ENCODE results near the gene ING1. TPM values are rescaled to one million over a fixed set of nuclear protein-coding genes. Genes with fewer than 3 reads are reported as not detected.
"Not testable (repeated sequence)": the region's sequence is repeated elsewhere in the genome, so short reads cannot be mapped to it uniquely, and the experiment has no call there.

ING1 gene
- total RNA-seq, 1 donor from 2014 or later: 9.7 TPM

GRCh38 chr13:110700641-110701040, 12.9 kb upstream of the ING1 start:
- intact Hi-C loops (cut with DNase I): no loop called here
- H3K4me1 ChIP-seq: peaks cover 47% of the 10 kb centered on the region
- TF ChIP-seq CTCF (IDR thresholded peaks at IDR 0.05): no peak
- H3K4me3 ChIP-seq: no peak overlapping the region
- H3K36me3 ChIP-seq: peaks cover 79% of the 10 kb centered on the region
- DNase-seq (no peak), ATAC-seq (no peak)
- no peaks in the 10 kb centered on the region for H3K27me3 ChIP-seq (ENCODE audit: low read depth)
- no peak overlapping the region for H3K27ac ChIP-seq
- H3K9me3 ChIP-seq: no peaks in the 10 kb centered on the region

GRCh38 chr13:110701061-110701460, 12.4 kb upstream of the ING1 start:
- ATAC-seq; H3K4me3 ChIP-seq; H3K9me3 ChIP-seq; H3K27ac ChIP-seq; intact Hi-C loops (cut with DNase I); H3K27me3 ChIP-seq (ENCODE audit: low read depth); DNase-seq: not testable (repeated sequence)
- H3K36me3 ChIP-seq: peaks cover 75% of the 10 kb centered on the region
- peaks cover 47% of the 10 kb centered on the region for H3K4me1 ChIP-seq

GRCh38 chr13:110702089-110702488, 11.4 kb upstream of the ING1 start:
- H3K4me1 ChIP-seq: peaks cover 54% of the 10 kb centered on the region
- ATAC-seq: no peak
- no peaks in the 10 kb centered on the region for H3K9me3 ChIP-seq
- peaks cover 64% of the 10 kb centered on the region for H3K36me3 ChIP-seq
- H3K4me3 ChIP-seq: no peak overlapping the region
- H3K27me3 ChIP-seq (ENCODE audit: low read depth): no peaks in the 10 kb centered on the region
- DNase-seq: no peak
- intact Hi-C loops (cut with DNase I): no loop called here
- TF ChIP-seq CTCF (IDR thresholded peaks at IDR 0.05): no peak
- no peak overlapping the region for H3K27ac ChIP-seq

- ATAC-seq (no peak), DNase-seq (no peak)
- peaks cover 58% of the 10 kb centered on the region for H3K36me3 ChIP-seq
- peaks cover 53% of the 10 kb centered on the region for H3K4me1 ChIP-seq
- no peak overlapping the region for H3K27ac ChIP-seq
- H3K27me3 ChIP-seq (ENCODE audit: low read depth): no peaks in the 10 kb centered on the region
- no peak overlapping the region for H3K4me3 ChIP-seq
- TF ChIP-seq CTCF (IDR thresholded peaks at IDR 0.05): no peak
- intact Hi-C loops (cut with DNase I): no loop called here
- no peaks in the 10 kb centered on the region for H3K9me3 ChIP-seq
These were observed 10.6 kb upstream of the ING1 start for GRCh38 chr13:110702591-110703526.

- ATAC-seq (no peak), DNase-seq (no peak)
- intact Hi-C loops (cut with DNase I): no loop called here
These were observed 8.1 kb upstream of the ING1 start for GRCh38 chr13:110705356-110705825.

More at GRCh38 chr13:110705356-110705825, 8.1 kb upstream of the ING1 start:
- Histone ChIP-seq H3K27me3 (ENCODE audit: low read depth) (no peaks in the 10 kb centered on the region), H3K9me3 (no peaks in the 10 kb centered on the region), H3K4me1 (peaks cover 39% of the 10 kb centered on the region), H3K27ac (peak overlapping the region; percentile 89), H3K36me3 (peaks cover 32% of the 10 kb centered on the region), H3K4me3 (peak overlapping the region; percentile 81)
- TF ChIP-seq CTCF (IDR thresholded peaks at IDR 0.05): no peak

Measured in lower lobe of right lung (tissue), 2 donors.